H1 (cell line): Measurements from ENCODE around the gene STX8.

Experiments used
- ATF2 ChIP-seq: IDR thresholded peaks from 2 replicates; pipeline ENCODE4 v1.6.1; 2012; ENCODE audit warnings: low read length, inconsistent platforms
- BCL11A ChIP-seq, 2 experiments: IDR thresholded peaks; one replicate each; pipeline ENCODE4 v1.6.1; 2011; ENCODE audit warnings: low read depth in 2 of 2, low read length in 2 of 2, mild to moderate bottlenecking in 2 of 2
- CBX5 ChIP-seq: fragments of 300-800, 300-1000 bp; sonication (generic); IDR thresholded peaks from 2 replicates; pipeline ENCODE4 v1.7.1; 2016; ENCODE audit warnings: antibody characterized with exemption, low read length, low read depth
- CEBPB ChIP-seq: IDR thresholded peaks from 2 replicates; pipeline ENCODE4 v1.6.1; 2012; ENCODE audit warnings: low read depth, low read length
- CTCF ChIP-seq, 3 experiments: IDR thresholded peaks; 1 replicate in 2 of 3; 2 replicates in 1 of 3; pipeline versions ENCODE4 v1.5.1 to v1.6.1; 2011; ENCODE audit warnings: low read length in 3 of 3, mild to moderate bottlenecking in 3 of 3, inconsistent platforms in 2 of 3, low read depth in 1 of 3, moderate library complexity in 1 of 3; ENCODE audit not compliant: insufficient read depth in 1 of 3; ENCODE audit errors: control extremely low read depth in 1 of 3
- EP300 ChIP-seq, 2 experiments: IDR thresholded peaks; 1 replicate in 1 of 2; 2 replicates in 1 of 2; pipeline ENCODE4 v1.6.1; 2011 to 2012; ENCODE audit warnings: low read depth in 2 of 2, low read length in 2 of 2, mild to moderate bottlenecking in 2 of 2, borderline replicate concordance in 1 of 2, inconsistent platforms in 1 of 2, moderate library complexity in 1 of 2
- POLR2AphosphoS5 ChIP-seq: IDR thresholded peaks from 2 replicates; pipeline ENCODE4 v1.6.1; 2011; ENCODE audit warnings: low read depth, low read length
- POU5F1 ChIP-seq: IDR thresholded peaks from 2 replicates; pipeline ENCODE4 v1.6.1; 2011; ENCODE audit warnings: low read depth, mild to moderate bottlenecking, low read length, moderate library complexity
- RXRA ChIP-seq: IDR thresholded peaks from 2 replicates; pipeline ENCODE4 v1.6.1; 2011; ENCODE audit warnings: low read depth, mild to moderate bottlenecking, low read length, moderate library complexity; ENCODE audit not compliant: insufficient read depth
- SP1 ChIP-seq: IDR thresholded peaks from 2 replicates; pipeline ENCODE4 v1.6.1; 2011; ENCODE audit warnings: low read depth, low read length
- TF ChIP-seq, protein P1 (sequence below): IDR thresholded peaks from 2 replicates; pipeline ENCODE4 v1.6.1; 2011; ENCODE audit warnings: low read length, improper control_type of control experiment

- no peak for TF ChIP-seq CBX5
- no peak for TF ChIP-seq POU5F1
- TF ChIP-seq, protein P1, sequence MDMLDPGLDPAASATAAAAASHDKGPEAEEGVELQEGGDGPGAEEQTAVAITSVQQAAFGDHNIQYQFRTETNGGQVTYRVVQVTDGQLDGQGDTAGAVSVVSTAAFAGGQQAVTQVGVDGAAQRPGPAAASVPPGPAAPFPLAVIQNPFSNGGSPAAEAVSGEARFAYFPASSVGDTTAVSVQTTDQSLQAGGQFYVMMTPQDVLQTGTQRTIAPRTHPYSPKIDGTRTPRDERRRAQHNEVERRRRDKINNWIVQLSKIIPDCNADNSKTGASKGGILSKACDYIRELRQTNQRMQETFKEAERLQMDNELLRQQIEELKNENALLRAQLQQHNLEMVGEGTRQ: no peak
- TF ChIP-seq CEBPB: no peak
- TF ChIP-seq CTCF (IDR thresholded peaks at IDR 0.05; ENCODE audit: control extremely low read depth in 1 of 3, insufficient read depth in 1 of 3, low read depth in 1 of 3, low read length in 3 of 3): no peak
- TF ChIP-seq EP300 (IDR thresholded peaks at IDR 0.05; ENCODE audit: borderline replicate concordance in 1 of 2, low read depth in 2 of 2, low read length in 2 of 2): no peak
- TF ChIP-seq POLR2AphosphoS5: no peak
- TF ChIP-seq SP1: no peak
- TF ChIP-seq ATF2: no peak
- TF ChIP-seq RXRA: no peak
- TF ChIP-seq BCL11A (IDR thresholded peaks at IDR 0.05; ENCODE audit: low read depth in 2 of 2, low read length in 2 of 2): no peak
Measured at GRCh38 chr17:9451934-9452333, 123.7 kb downstream of the STX8 start.
